Loucy (cell line): ENCODE measurements around the gene SPECC1.
"Not testable (repeated sequence)": the region's sequence is repeated elsewhere in the genome, so short reads cannot be mapped to it uniquely, and the experiment has no call there.

Source experiments
- H2AFZ ChIP-seq: fragments of 200-600 bp; sonication (generic); 2 replicates; pipeline ENCODE4 v1.6.0; 2016; ENCODE audit warnings: antibody characterized with exemption, mild to moderate bottlenecking, low read length, moderate library complexity
- H3F3A ChIP-seq: fragments of 200-600 bp; 2 replicates; pipeline ENCODE4 v1.6.0; 2016; ENCODE audit warnings: antibody characterized with exemption, low read depth, mild to moderate bottlenecking
- H3K27me3 ChIP-seq: fragments of 200-600 bp; sonication (generic); 2 replicates; pipeline ENCODE4 v1.6.1; 2014; ENCODE audit warnings: low read length, mild to moderate bottlenecking; ENCODE audit not compliant: insufficient read depth, poor library complexity, severe bottlenecking
- H3K36me3 ChIP-seq: fragments of 200-600 bp; sonication (generic); 2 replicates; pipeline ENCODE4 v1.6.1; 2016; ENCODE audit warnings: low read length; ENCODE audit not compliant: insufficient read depth
- H3K4me1 ChIP-seq: fragments of 200-600 bp; sonication (generic); 2 replicates; pipeline ENCODE4 v1.5.1; 2014; ENCODE audit warnings: low read length, mild to moderate bottlenecking; ENCODE audit not compliant: insufficient read depth, poor library complexity, severe bottlenecking
- H3K4me2 ChIP-seq: fragments of 200-600 bp; sonication (generic); 2 replicates; pipeline ENCODE4 v1.6.0; 2014; ENCODE audit warnings: antibody characterized with exemption, low read length, low read depth, mild to moderate bottlenecking; ENCODE audit not compliant: poor library complexity, severe bottlenecking
- H3K4me3 ChIP-seq: fragments of 200-600 bp; sonication (generic); 2 replicates; pipeline ENCODE4 v1.5.1; 2014; ENCODE audit warnings: low read length, mild to moderate bottlenecking, mixed read lengths; ENCODE audit not compliant: poor library complexity, severe bottlenecking
- H3K79me2 ChIP-seq: fragments of 200-600 bp; sonication (generic); 2 replicates; pipeline ENCODE4 v1.6.1; 2014; ENCODE audit warnings: low read length; ENCODE audit not compliant: insufficient read depth
- H3K9ac ChIP-seq: fragments of 200-600 bp; sonication (generic); 2 replicates; pipeline ENCODE4 v1.6.0; 2014; ENCODE audit warnings: mild to moderate bottlenecking, low read depth, low read length, moderate library complexity; ENCODE audit not compliant: poor library complexity, severe bottlenecking
- H3K9me2 ChIP-seq: fragments of 200-600 bp; sonication (generic); replicated peaks from 2 replicates; pipeline ENCODE4 v1.6.1; 2016; ENCODE audit warnings: low read depth, low read length, mixed read lengths
- H3K9me3 ChIP-seq: fragments of 200-600 bp; sonication (generic); 2 replicates; pipeline ENCODE4 v1.6.1; 2014; ENCODE audit warnings: mild to moderate bottlenecking, antibody characterized with exemption, low read length, low read depth; ENCODE audit not compliant: insufficient read depth
- H4K20me1 ChIP-seq: fragments of 200-600 bp; sonication (generic); 2 replicates; pipeline ENCODE4 v1.6.0; 2014; ENCODE audit warnings: antibody characterized with exemption, low read length, mild to moderate bottlenecking; ENCODE audit not compliant: insufficient read depth, poor library complexity, severe bottlenecking
- EZH2phosphoT487 ChIP-seq: fragments of 200-600 bp; IDR thresholded peaks from 2 replicates; pipeline ENCODE4 v1.6.1; 2018; ENCODE audit warnings: antibody characterized with exemption, mild to moderate bottlenecking, moderate library complexity, borderline replicate concordance
- TF ChIP-seq, protein P1 (sequence below): fragments of 200-600 bp; sonication (generic); conservative IDR thresholded peaks from 2 replicates; pipeline ENCODE4 v1.5.1; 2014; ENCODE audit warnings: mild to moderate bottlenecking, antibody characterized with exemption, low read length

SPECC1 gene

DNA sequence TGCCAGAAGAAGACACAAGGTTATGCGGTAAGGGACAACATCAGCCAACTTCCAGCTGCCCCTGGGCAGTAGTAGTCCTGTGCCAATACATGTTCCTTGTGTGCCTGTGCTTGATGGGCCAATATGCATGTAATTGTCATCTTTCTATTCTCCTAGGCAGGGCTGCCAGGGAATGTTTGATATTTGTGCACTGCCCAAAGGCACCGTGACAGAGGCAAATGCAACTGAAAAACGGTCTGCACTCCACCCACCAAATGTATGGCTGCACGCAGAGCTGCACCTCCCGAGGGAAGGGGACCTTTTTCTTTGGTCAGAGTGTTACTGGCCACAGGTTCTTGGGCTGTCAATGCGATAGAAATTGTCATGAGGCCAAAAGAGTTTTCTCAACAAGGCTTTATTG is 251.1 kb downstream of the SPECC1 start:
- TF ChIP-seq, protein P1, sequence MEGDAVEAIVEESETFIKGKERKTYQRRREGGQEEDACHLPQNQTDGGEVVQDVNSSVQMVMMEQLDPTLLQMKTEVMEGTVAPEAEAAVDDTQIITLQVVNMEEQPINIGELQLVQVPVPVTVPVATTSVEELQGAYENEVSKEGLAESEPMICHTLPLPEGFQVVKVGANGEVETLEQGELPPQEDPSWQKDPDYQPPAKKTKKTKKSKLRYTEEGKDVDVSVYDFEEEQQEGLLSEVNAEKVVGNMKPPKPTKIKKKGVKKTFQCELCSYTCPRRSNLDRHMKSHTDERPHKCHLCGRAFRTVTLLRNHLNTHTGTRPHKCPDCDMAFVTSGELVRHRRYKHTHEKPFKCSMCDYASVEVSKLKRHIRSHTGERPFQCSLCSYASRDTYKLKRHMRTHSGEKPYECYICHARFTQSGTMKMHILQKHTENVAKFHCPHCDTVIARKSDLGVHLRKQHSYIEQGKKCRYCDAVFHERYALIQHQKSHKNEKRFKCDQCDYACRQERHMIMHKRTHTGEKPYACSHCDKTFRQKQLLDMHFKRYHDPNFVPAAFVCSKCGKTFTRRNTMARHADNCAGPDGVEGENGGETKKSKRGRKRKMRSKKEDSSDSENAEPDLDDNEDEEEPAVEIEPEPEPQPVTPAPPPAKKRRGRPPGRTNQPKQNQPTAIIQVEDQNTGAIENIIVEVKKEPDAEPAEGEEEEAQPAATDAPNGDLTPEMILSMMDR: no peak
- no peak for TF ChIP-seq EZH2phosphoT487

DNA sequence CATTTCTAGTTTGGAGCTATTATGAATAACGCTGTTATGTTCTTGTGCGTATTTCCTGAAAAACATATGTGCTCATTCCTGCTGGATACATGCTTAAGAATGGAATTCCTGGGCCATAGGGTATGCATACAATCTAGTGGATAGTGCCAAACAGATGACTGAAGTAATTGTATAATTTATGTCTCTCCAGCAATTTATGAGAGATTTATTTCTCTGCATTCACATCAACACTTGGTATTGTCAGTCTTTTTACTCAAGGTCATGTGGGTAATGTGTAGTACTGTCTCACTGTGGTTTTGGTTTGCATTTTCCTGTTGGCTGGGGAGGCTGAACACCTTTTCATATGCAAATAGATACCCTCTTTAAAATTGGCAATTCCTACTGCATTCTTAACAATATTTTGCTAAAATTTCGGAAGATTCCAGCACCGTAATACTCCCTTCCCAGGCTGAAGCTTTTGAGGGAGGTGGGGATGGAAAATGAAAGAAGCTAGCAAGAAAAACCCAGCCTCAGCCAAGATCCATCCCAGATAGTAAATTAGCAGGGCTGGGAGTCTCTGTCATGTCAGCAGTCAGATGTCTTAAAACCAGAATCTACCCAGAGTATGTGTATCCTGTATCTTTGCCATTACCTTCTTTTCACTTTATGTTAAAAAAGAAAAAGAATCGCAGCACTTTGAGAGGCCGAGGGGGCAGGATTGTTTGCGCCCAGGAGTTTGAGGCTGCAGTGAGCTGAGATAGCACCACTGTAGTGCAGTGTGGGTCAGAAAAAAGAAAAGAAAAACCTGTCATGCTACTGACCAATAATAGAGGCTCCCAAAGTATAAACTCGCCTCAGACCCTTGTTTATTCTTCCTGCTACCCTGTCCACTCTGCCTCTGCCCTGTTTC is 253.3 kb downstream of the SPECC1 start:
- Histone ChIP-seq H3K27me3 (no peaks in the 10 kb centered on the region), H4K20me1 (no peaks in the 10 kb centered on the region), H3K4me3 (peak overlapping the region; percentile 51), H3K9ac (no peak overlapping the region), H3K4me1 (peaks cover 32% of the 10 kb centered on the region), H3F3A (0 out of 2 replicates have a peak, but pooled peaks cover 4% of the 10 kb centered on the region), H3K36me3 (peaks cover 14% of the 10 kb centered on the region; the same call in 1 of the 2 replicates), H3K9me2 (no peaks in the 10 kb centered on the region), H2AFZ (no peak overlapping the region), H3K79me2 (no peaks in the 10 kb centered on the region), H3K9me3 (no peaks in the 10 kb centered on the region), H3K4me2 (peak overlapping the region; percentile 64)
- TF ChIP-seq EZH2phosphoT487: no peak
- TF ChIP-seq, protein P1: no peak

More for the DNA sequence above, 251.1 kb downstream of the SPECC1 start:
- Histone ChIP-seq H3K4me3 (no peak overlapping the region), H3K9ac (no peak overlapping the region), H3K36me3 (peaks cover 14% of the 10 kb centered on the region; the same call in 1 of the 2 replicates), H3K4me2 (no peak overlapping the region), H3K9me3 (no peaks in the 10 kb centered on the region), H3K27me3 (no peaks in the 10 kb centered on the region), H3F3A (0 out of 2 replicates have a peak, but pooled peaks cover 4% of the 10 kb centered on the region), H3K9me2 (no peaks in the 10 kb centered on the region), H2AFZ (no peak overlapping the region), H4K20me1 (no peaks in the 10 kb centered on the region), H3K4me1 (peaks cover 20% of the 10 kb centered on the region), H3K79me2 (no peaks in the 10 kb centered on the region)

DNA sequence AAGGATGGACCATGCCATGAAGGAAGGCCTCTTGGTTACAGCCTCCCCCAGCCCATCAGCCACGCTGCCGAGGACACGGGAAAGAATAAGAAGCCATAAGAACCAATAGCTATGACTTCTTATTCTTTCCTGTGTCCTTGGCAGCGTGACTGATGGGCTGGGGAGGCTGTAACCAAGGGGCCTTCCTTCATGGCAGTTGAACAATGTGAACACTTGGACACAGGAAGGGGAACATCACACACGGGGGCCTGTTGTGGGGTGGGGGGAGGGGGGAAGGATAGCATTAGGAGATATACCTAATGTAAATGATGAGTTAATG is 253.9 kb downstream of the SPECC1 start:
- peak overlapping the region; percentile 64 for H3K4me2 ChIP-seq

DNA sequence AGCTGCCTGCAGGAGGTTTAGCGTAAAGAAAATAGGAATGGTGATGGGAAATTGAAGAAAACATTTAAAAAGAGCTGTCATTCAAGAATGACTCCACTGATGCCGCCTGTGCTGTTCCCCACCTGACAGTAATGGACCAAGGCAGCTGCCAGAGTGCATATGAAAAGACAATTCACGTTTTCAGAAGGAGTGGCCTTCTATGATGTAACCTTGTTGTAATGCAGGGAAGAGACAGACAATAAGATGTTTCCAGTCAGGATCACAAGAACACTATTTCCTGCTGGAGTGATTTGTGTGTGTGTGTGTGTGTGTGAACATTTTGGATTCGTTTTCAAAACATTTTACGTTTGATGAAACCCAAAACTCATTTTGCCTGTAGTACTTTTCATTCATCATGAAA is 254.4 kb downstream of the SPECC1 start:
- no peaks in the 10 kb centered on the region for H3K79me2 ChIP-seq
- peaks cover 42% of the 10 kb centered on the region for H3K4me1 ChIP-seq
- no peaks in the 10 kb centered on the region for H3K27me3 ChIP-seq
- H4K20me1 ChIP-seq: no peaks in the 10 kb centered on the region
- no peaks in the 10 kb centered on the region for H3K9me3 ChIP-seq
- H3K4me3 ChIP-seq: no peak overlapping the region
- no peak overlapping the region for H3K4me2 ChIP-seq
- no peak overlapping the region for H2AFZ ChIP-seq
- H3K9ac ChIP-seq: no peak overlapping the region
- TF ChIP-seq EZH2phosphoT487: no peak
- TF ChIP-seq, protein P1: no peak
- H3K36me3 ChIP-seq: peaks cover 6% of the 10 kb centered on the region; the same call in 1 of the 2 replicates
- H3K9me2 ChIP-seq: no peaks in the 10 kb centered on the region
- H3F3A ChIP-seq: 0 out of 2 replicates have a peak, but pooled peaks cover 4% of the 10 kb centered on the region

More for the DNA sequence above, 253.9 kb downstream of the SPECC1 start:
- not testable (repeated sequence) for H3F3A ChIP-seq, H3K9me3 ChIP-seq, H3K27me3 ChIP-seq, H4K20me1 ChIP-seq, H3K79me2 ChIP-seq, H3K36me3 ChIP-seq, H2AFZ ChIP-seq, H3K4me3 ChIP-seq, H3K9ac ChIP-seq, H3K9me2 ChIP-seq
- peaks cover 38% of the 10 kb centered on the region for H3K4me1 ChIP-seq
